Neural cell (in vitro differentiated cells): Measurements from ENCODE around the gene REM2. TPM values are rescaled to one million over a fixed set of nuclear protein-coding genes. Genes with fewer than 3 reads are reported as not detected.

Experiments used
- H2AFZ ChIP-seq: fragments of 200-600, 300-800 bp; sonication (generic), shearing (Covaris generic); 2 replicates; pipeline ENCODE4 v1.6.0; 2014; ENCODE audit warnings: low read depth, mild to moderate bottlenecking, antibody characterized with exemption, low read length, moderate library complexity
- H3F3A ChIP-seq: fragments of 200-600 bp; shearing (Covaris generic); 2 replicates; pipeline ENCODE4 v1.6.1; 2016; ENCODE audit warnings: mild to moderate bottlenecking, moderate library complexity, mixed read lengths, antibody characterized with exemption, low read length; ENCODE audit not compliant: insufficient read depth, poor library complexity, severe bottlenecking
- H3K27ac ChIP-seq: fragments of 200-600, 300-800 bp; sonication (generic), shearing (Covaris generic); 2 replicates; pipeline ENCODE4 v1.5.1; 2014; ENCODE audit warnings: mild to moderate bottlenecking, low read length, moderate library complexity
- H3K27me3 ChIP-seq: fragments of 300-800, 200-600 bp; sonication (generic), shearing (Covaris generic); 2 replicates; pipeline ENCODE4 v1.6.0; 2014; ENCODE audit warnings: mild to moderate bottlenecking, low read depth, low read length, moderate library complexity; ENCODE audit not compliant: insufficient read depth
- H3K36me3 ChIP-seq: fragments of 300-800, 200-600 bp; sonication (generic), shearing (Covaris generic); 2 replicates; pipeline ENCODE4 v1.5.1; 2014; ENCODE audit warnings: mild to moderate bottlenecking, antibody characterized with exemption, low read length, moderate library complexity; ENCODE audit not compliant: insufficient read depth
- H3K4me2 ChIP-seq: fragments of 300-800, 200-600 bp; sonication (generic), shearing (Covaris generic); 2 replicates; pipeline ENCODE4 v1.6.0; 2014; ENCODE audit warnings: mild to moderate bottlenecking, low read length
- H3K4me3 ChIP-seq: fragments of 300-800, 200-600 bp; sonication (generic), shearing (Covaris generic); 2 replicates; pipeline ENCODE4 v1.5.1; 2014; ENCODE audit warnings: mild to moderate bottlenecking, low read length, moderate library complexity
- H3K79me2 ChIP-seq: fragments of 200-600 bp; shearing (Covaris generic); replicated peaks from 2 replicates; pipeline ENCODE4 v1.6.0; 2014; ENCODE audit warnings: mild to moderate bottlenecking, low read length, moderate library complexity; ENCODE audit not compliant: insufficient read depth
- H3K9ac ChIP-seq: fragments of 300-800, 200-600 bp; sonication (generic), shearing (Covaris generic); 2 replicates; pipeline ENCODE4 v1.6.1; 2016; ENCODE audit warnings: mild to moderate bottlenecking, low read length, mixed read lengths
- H3K9me2 ChIP-seq: fragments of 200-600 bp; shearing (Covaris generic); 2 replicates; pipeline ENCODE4 v1.6.1; 2016; ENCODE audit warnings: mild to moderate bottlenecking, low read length, mixed read lengths; ENCODE audit not compliant: insufficient read depth
- H3K9me3 ChIP-seq: fragments of 200-600, 300-800 bp; sonication (generic), shearing (Covaris generic); 2 replicates; pipeline ENCODE4 v1.6.1; 2016; ENCODE audit warnings: mild to moderate bottlenecking, mixed run types, low read length, moderate library complexity, mixed read lengths
- H4K20me1 ChIP-seq: fragments of 200-600 bp; shearing (Covaris generic); 2 replicates; pipeline ENCODE4 v1.6.1; 2016; ENCODE audit warnings: mild to moderate bottlenecking, mixed run types; ENCODE audit not compliant: insufficient read depth
- EP300 ChIP-seq: fragments of 450-650 bp; conservative IDR thresholded peaks from 2 replicates; pipeline ENCODE4 v1.6.1; 2014; ENCODE audit warnings: antibody characterized with exemption, mild to moderate bottlenecking, moderate library complexity; ENCODE audit not compliant: poor library complexity, severe bottlenecking
- EZH2 ChIP-seq: fragments of 200-600, 300-800 bp; shearing (Covaris generic), sonication (generic); IDR thresholded peaks from 2 replicates; pipeline ENCODE4 v1.6.1; 2014; ENCODE audit warnings: antibody characterized with exemption, low read length, borderline replicate concordance, mild to moderate bottlenecking; ENCODE audit not compliant: insufficient read depth, poor library complexity, severe bottlenecking
- MXI1 ChIP-seq: fragments of 450-650 bp; conservative IDR thresholded peaks from 2 replicates; pipeline ENCODE4 v1.6.1; 2014; ENCODE audit warnings: antibody characterized with exemption, mild to moderate bottlenecking; ENCODE audit not compliant: poor library complexity, severe bottlenecking
- POLR2AphosphoS5 ChIP-seq: IDR thresholded peaks from 2 replicates; pipeline ENCODE4 v1.6.1; 2012
- RAD21 ChIP-seq: fragments of 450-650 bp; conservative IDR thresholded peaks from 2 replicates; pipeline ENCODE4 v1.6.1; 2014; ENCODE audit warnings: antibody characterized with exemption, mild to moderate bottlenecking, moderate library complexity
- SMC3 ChIP-seq: fragments of 450-650 bp; conservative IDR thresholded peaks from 2 replicates; pipeline ENCODE4 v1.6.1; 2014; ENCODE audit warnings: antibody characterized with exemption, mild to moderate bottlenecking, moderate library complexity; ENCODE audit not compliant: poor library complexity
- TAF1 ChIP-seq: IDR thresholded peaks from 2 replicates; pipeline ENCODE4 v1.6.1; 2012; ENCODE audit warnings: low read depth
- polyA plus RNA-seq: library from polyadenylated mRNA; depleted of rRNA; stranded (reverse); fragments of >200 nt; gene quantifications from 2 replicates; pipeline ENCODE4 v1.2.3, GENCODE V29; 2014
- TF ChIP-seq, protein P1 (sequence below): IDR thresholded peaks from 2 replicates; pipeline ENCODE4 v1.6.1; 2012; ENCODE audit warnings: borderline replicate concordance
- TF ChIP-seq, protein P2 (sequence below): fragments of 450-650 bp; IDR thresholded peaks from 2 replicates; pipeline ENCODE4 v1.5.1; 2014; ENCODE audit warnings: antibody characterized with exemption, mild to moderate bottlenecking, moderate library complexity; ENCODE audit not compliant: poor library complexity, severe bottlenecking

The REM2 gene
- polyA plus RNA-seq, 1 donor from 2014 or later = 28.6 TPM

DNA sequence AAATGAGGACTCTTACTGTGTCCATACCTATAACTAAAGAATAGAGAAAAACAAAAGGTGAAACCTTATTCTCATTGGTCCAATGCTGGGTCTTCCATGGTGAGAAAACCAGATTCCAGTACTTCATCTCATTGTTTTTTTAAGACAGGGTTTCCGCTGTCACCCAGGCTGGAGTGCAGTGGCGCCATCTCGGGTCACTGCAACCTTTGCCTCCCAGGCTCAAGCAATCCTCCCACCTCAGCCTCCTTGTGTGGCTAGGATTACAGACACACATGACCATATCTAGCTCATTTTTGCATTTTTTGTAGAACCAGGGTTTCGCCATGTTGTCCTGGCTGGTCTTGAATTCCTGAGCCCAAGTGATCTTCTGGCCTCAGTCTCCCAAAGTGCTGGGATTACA, 22.6 kb downstream of the REM2 start:
- H3K4me2 ChIP-seq = no peak overlapping the region
- no peaks in the 10 kb centered on the region for H3K9me2 ChIP-seq
- H2AFZ ChIP-seq = no peak overlapping the region
- H4K20me1 ChIP-seq = no peaks in the 10 kb centered on the region
- H3K27me3 ChIP-seq = no peaks in the 10 kb centered on the region
- H3F3A ChIP-seq = no peaks in the 10 kb centered on the region
- no peak overlapping the region for H3K4me3 ChIP-seq
- no peak overlapping the region for H3K9ac ChIP-seq
- H3K27ac ChIP-seq = no peak overlapping the region
- H3K36me3 ChIP-seq = peaks cover 16% of the 10 kb centered on the region
- no peak for TF ChIP-seq SMC3
- TF ChIP-seq, protein P1, sequence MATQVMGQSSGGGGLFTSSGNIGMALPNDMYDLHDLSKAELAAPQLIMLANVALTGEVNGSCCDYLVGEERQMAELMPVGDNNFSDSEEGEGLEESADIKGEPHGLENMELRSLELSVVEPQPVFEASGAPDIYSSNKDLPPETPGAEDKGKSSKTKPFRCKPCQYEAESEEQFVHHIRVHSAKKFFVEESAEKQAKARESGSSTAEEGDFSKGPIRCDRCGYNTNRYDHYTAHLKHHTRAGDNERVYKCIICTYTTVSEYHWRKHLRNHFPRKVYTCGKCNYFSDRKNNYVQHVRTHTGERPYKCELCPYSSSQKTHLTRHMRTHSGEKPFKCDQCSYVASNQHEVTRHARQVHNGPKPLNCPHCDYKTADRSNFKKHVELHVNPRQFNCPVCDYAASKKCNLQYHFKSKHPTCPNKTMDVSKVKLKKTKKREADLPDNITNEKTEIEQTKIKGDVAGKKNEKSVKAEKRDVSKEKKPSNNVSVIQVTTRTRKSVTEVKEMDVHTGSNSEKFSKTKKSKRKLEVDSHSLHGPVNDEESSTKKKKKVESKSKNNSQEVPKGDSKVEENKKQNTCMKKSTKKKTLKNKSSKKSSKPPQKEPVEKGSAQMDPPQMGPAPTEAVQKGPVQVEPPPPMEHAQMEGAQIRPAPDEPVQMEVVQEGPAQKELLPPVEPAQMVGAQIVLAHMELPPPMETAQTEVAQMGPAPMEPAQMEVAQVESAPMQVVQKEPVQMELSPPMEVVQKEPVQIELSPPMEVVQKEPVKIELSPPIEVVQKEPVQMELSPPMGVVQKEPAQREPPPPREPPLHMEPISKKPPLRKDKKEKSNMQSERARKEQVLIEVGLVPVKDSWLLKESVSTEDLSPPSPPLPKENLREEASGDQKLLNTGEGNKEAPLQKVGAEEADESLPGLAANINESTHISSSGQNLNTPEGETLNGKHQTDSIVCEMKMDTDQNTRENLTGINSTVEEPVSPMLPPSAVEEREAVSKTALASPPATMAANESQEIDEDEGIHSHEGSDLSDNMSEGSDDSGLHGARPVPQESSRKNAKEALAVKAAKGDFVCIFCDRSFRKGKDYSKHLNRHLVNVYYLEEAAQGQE = no peak
- TF ChIP-seq POLR2AphosphoS5 = no peak
- TF ChIP-seq RAD21 = no peak
- no peak for TF ChIP-seq EZH2
- no peak for TF ChIP-seq MXI1
- TF ChIP-seq, protein P2, sequence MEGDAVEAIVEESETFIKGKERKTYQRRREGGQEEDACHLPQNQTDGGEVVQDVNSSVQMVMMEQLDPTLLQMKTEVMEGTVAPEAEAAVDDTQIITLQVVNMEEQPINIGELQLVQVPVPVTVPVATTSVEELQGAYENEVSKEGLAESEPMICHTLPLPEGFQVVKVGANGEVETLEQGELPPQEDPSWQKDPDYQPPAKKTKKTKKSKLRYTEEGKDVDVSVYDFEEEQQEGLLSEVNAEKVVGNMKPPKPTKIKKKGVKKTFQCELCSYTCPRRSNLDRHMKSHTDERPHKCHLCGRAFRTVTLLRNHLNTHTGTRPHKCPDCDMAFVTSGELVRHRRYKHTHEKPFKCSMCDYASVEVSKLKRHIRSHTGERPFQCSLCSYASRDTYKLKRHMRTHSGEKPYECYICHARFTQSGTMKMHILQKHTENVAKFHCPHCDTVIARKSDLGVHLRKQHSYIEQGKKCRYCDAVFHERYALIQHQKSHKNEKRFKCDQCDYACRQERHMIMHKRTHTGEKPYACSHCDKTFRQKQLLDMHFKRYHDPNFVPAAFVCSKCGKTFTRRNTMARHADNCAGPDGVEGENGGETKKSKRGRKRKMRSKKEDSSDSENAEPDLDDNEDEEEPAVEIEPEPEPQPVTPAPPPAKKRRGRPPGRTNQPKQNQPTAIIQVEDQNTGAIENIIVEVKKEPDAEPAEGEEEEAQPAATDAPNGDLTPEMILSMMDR = no peak
- no peak for TF ChIP-seq TAF1
- TF ChIP-seq EP300 = no peak
- no peaks in the 10 kb centered on the region for H3K79me2 ChIP-seq
- no peaks in the 10 kb centered on the region for H3K9me3 ChIP-seq

DNA sequence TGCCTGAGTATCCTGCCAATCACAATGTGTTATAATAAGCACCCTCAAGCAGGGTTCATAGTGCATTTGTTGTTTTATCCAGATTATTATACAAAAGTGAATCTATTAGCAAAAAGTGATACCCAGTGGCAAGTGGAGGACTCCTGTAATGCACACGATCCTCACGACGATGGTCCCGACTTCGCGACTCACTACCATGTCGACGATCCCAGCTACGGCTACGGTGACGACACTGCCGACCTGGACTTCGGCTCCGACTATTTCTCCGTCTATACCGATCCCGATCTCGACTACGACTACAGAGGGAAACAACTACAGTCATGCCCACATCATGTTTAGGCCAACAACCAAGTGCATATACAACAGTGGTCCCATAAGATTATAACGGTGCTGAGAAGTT, 23.1 kb downstream of the REM2 start:
- Histone ChIP-seq H3K27ac (no peak overlapping the region), H3K79me2 (no peaks in the 10 kb centered on the region), H4K20me1 (no peaks in the 10 kb centered on the region), H3K4me2 (no peak overlapping the region), H3K36me3 (peaks cover 16% of the 10 kb centered on the region), H3K9me3 (no peaks in the 10 kb centered on the region), H3K9ac (no peak overlapping the region), H2AFZ (no peak overlapping the region), H3K27me3 (no peaks in the 10 kb centered on the region), H3F3A (no peaks in the 10 kb centered on the region), H3K9me2 (no peaks in the 10 kb centered on the region), H3K4me3 (no peak overlapping the region)
- TF ChIP-seq, protein P1 = no peak
- TF ChIP-seq EZH2 (no peak), SMC3 (no peak), EP300 (no peak), RAD21 (no peak), POLR2AphosphoS5 (no peak), TAF1 (no peak)
